Activated CD8-positive, alpha-beta memory T cell treated with anti-CD3 and anti-CD28 coated beads, Interleukin-2, amount 10 ng/mL, durations not matched to agents 7 days and 5 days (primary cell): ENCODE results near the gene SNX30. TPM values are rescaled to one million over a fixed set of nuclear protein-coding genes. Genes with fewer than 3 reads are reported as not detected.

Experiments used
- ATAC-seq: fragments of 150-1000 bp; cut with Tn5 transposase; one replicate; pipeline ENCODE4 v1.10.0; 2021; ENCODE audit warnings: moderate library complexity
- CTCF ChIA-PET: fragments of 350-600 bp; sonication (Branson Sonifier 250); formaldehyde crosslinking; loops from one replicate; lab custom pipeline; 2021; ENCODE audit warnings: antibody characterized with exemption; lab: Charles Lee
- DNase-seq: peaks from one replicate; pipeline ENCODE4 v3.0.0-alpha.2; 2020
- H3K27ac Mint-ChIP-seq: one replicate; pipeline ENCODE4 v1.8.0; 2021; ENCODE audit warnings: mild to moderate bottlenecking, mixed read lengths
- H3K27me3 Mint-ChIP-seq: one replicate; pipeline ENCODE4 v1.8.0; 2021; ENCODE audit warnings: mixed read lengths
- H3K36me3 Mint-ChIP-seq: one replicate; pipeline ENCODE4 v1.8.0; 2021; ENCODE audit warnings: mild to moderate bottlenecking, mixed read lengths
- H3K4me1 Mint-ChIP-seq: one replicate; pipeline ENCODE4 v1.8.0; 2021; ENCODE audit warnings: mixed read lengths
- H3K4me3 Mint-ChIP-seq: one replicate; pipeline ENCODE4 v1.8.0; 2021; ENCODE audit warnings: mild to moderate bottlenecking, moderate library complexity, mixed read lengths
- H3K9me3 Mint-ChIP-seq: one replicate; pipeline ENCODE4 v1.8.0; 2022; ENCODE audit warnings: low read depth, mixed read lengths
- total RNA-seq, 2 experiments: library from RNA; stranded (reverse); gene quantifications; one replicate each; pipeline ENCODE4 v1.2.3, GENCODE V29; 2021

SNX30 gene
- total RNA-seq, 2 experiments from 2014 or later: 2.3 to 3.6 TPM

- Mint-ChIP-seq H3K4me3 (no peak overlapping the region), H3K9me3 (no peaks in the 10 kb centered on the region), H3K4me1 (no peaks in the 10 kb centered on the region), H3K36me3 (no peaks in the 10 kb centered on the region), H3K27ac (no peak overlapping the region), H3K27me3 (no peaks in the 10 kb centered on the region)
- no peak for DNase-seq
- CTCF ChIA-PET: no interaction called here
- ATAC-seq: no peak
Observed at GRCh38 chr9:112726428-112726827, 24.1 kb upstream of the SNX30 start.

GRCh38 chr9:112728401-112728800, 22.2 kb upstream of the SNX30 start:
- no peak for DNase-seq
- no peaks in the 10 kb centered on the region for H3K4me1 Mint-ChIP-seq
- no peaks in the 10 kb centered on the region for H3K36me3 Mint-ChIP-seq
- H3K9me3 Mint-ChIP-seq: no peaks in the 10 kb centered on the region
- no peak overlapping the region for H3K4me3 Mint-ChIP-seq
- CTCF ChIA-PET: interaction anchor here (2.8 kb wide), 1 partner anchor 65 kb away, joined by 7 read pairs; no protein-coding TSS in a partner anchor
- ATAC-seq: no peak
- no peaks in the 10 kb centered on the region for H3K27me3 Mint-ChIP-seq
- H3K27ac Mint-ChIP-seq: no peak overlapping the region

- no peak for DNase-seq
- Mint-ChIP-seq H3K27ac (no peak overlapping the region), H3K27me3 (no peaks in the 10 kb centered on the region), H3K4me3 (no peak overlapping the region), H3K36me3 (no peaks in the 10 kb centered on the region), H3K9me3 (no peaks in the 10 kb centered on the region), H3K4me1 (peaks cover 1% of the 10 kb centered on the region)
- no peak for ATAC-seq
- CTCF ChIA-PET: interaction anchor here (1.2 kb wide), 2 partner anchors 13 to 15 kb away, joined by 3 read pairs; partner anchors contain the start of gene INIP
Observed at GRCh38 chr9:112731971-112732370, 18.6 kb upstream of the SNX30 start.

GRCh38 chr9:112734892-112735291, 15.7 kb upstream of the SNX30 start:
- no peaks in the 10 kb centered on the region for H3K9me3 Mint-ChIP-seq
- DNase-seq: no peak
- CTCF ChIA-PET: interaction anchor here (0.6 kb wide), 1 partner anchor 461 kb away, joined by 4 read pairs; no protein-coding TSS in a partner anchor
- no peak for ATAC-seq
- H3K27ac Mint-ChIP-seq: no peak overlapping the region
- no peak overlapping the region for H3K4me3 Mint-ChIP-seq
- no peaks in the 10 kb centered on the region for H3K36me3 Mint-ChIP-seq
- H3K27me3 Mint-ChIP-seq: no peaks in the 10 kb centered on the region
- H3K4me1 Mint-ChIP-seq: peaks cover 1% of the 10 kb centered on the region

GRCh38 chr9:112743216-112743836, 7.2 kb upstream of the SNX30 start:
- Mint-ChIP-seq H3K27ac (no peak overlapping the region), H3K4me3 (no peak overlapping the region), H3K27me3 (no peaks in the 10 kb centered on the region), H3K9me3 (no peaks in the 10 kb centered on the region), H3K4me1 (peaks cover 4% of the 10 kb centered on the region), H3K36me3 (peaks cover 1% of the 10 kb centered on the region)
- ATAC-seq (no peak), DNase-seq (no peak)
- CTCF ChIA-PET: no interaction called here

GRCh38 chr9:112744177-112744576, 6.4 kb upstream of the SNX30 start:
- Mint-ChIP-seq H3K9me3 (no peaks in the 10 kb centered on the region), H3K4me3 (no peak overlapping the region), H3K36me3 (peaks cover 1% of the 10 kb centered on the region), H3K27ac (no peak overlapping the region), H3K27me3 (peaks cover under 1% of the 10 kb centered on the region), H3K4me1 (peaks cover 6% of the 10 kb centered on the region)
- ATAC-seq (no peak), DNase-seq (no peak)
- CTCF ChIA-PET: no interaction called here

GRCh38 chr9:112747094-112747493, 3.5 kb upstream of the SNX30 start:
- Mint-ChIP-seq H3K27ac (no peak overlapping the region), H3K9me3 (no peaks in the 10 kb centered on the region), H3K4me3 (no peak overlapping the region), H3K27me3 (peaks cover 13% of the 10 kb centered on the region), H3K36me3 (peaks cover 3% of the 10 kb centered on the region), H3K4me1 (peaks cover 26% of the 10 kb centered on the region)
- CTCF ChIA-PET: interaction anchor here (0.6 kb wide), 1 partner anchor 16 kb away, joined by 3 read pairs; no protein-coding TSS in a partner anchor
- ATAC-seq: no peak
- no peak for DNase-seq

GRCh38 chr9:112750764-112751055, 150 bp downstream of the SNX30 start:
- H3K9me3 Mint-ChIP-seq: no peaks in the 10 kb centered on the region
- no peak overlapping the region for H3K27ac Mint-ChIP-seq
- H3K36me3 Mint-ChIP-seq: peaks cover 5% of the 10 kb centered on the region
- ATAC-seq: no peak
- no peak overlapping the region for H3K4me3 Mint-ChIP-seq
- H3K27me3 Mint-ChIP-seq: peaks cover 23% of the 10 kb centered on the region
- CTCF ChIA-PET: interaction anchor here (1.5 to 4.5 kb wide), 3 partner anchors 32 to 69 kb away, joined by 4 to 29 read pairs (median 14); partner anchors contain the start of gene INIP
- DNase-seq: peak; percentile 43
- peaks cover 59% of the 10 kb centered on the region for H3K4me1 Mint-ChIP-seq

- Mint-ChIP-seq H3K36me3 (peaks cover 6% of the 10 kb centered on the region), H3K27me3 (peaks cover 27% of the 10 kb centered on the region), H3K4me1 (peaks cover 63% of the 10 kb centered on the region), H3K4me3 (peak overlapping the region; percentile 69), H3K9me3 (no peaks in the 10 kb centered on the region), H3K27ac (no peak overlapping the region)
- peak; percentile 14 for ATAC-seq
- peak; percentile 73 for DNase-seq
- CTCF ChIA-PET: interaction anchor here (1.5 to 4.5 kb wide), 3 partner anchors 33 to 68 kb away, joined by 4 to 29 read pairs (median 14); partner anchors contain the start of gene INIP
Observed at GRCh38 chr9:112751056-112751795, 666 bp downstream of the SNX30 start.

GRCh38 chr9:112752334-112753125, 2.0 kb downstream of the SNX30 start:
- Mint-ChIP-seq H3K9me3 (no peaks in the 10 kb centered on the region), H3K27ac (no peak overlapping the region), H3K4me3 (peak overlapping the region; percentile 69), H3K4me1 (peaks cover 64% of the 10 kb centered on the region), H3K36me3 (peaks cover 9% of the 10 kb centered on the region), H3K27me3 (peaks cover 27% of the 10 kb centered on the region)
- DNase-seq: no peak
- no peak for ATAC-seq
- CTCF ChIA-PET: interaction anchor here (1.3 to 3.8 kb wide), 2 partner anchors 35 to 40 kb away, joined by 7 to 14 read pairs; partner anchors contain the start of gene INIP

GRCh38 chr9:112753725-112754124, 3.2 kb downstream of the SNX30 start:
- H3K36me3 Mint-ChIP-seq: peaks cover 11% of the 10 kb centered on the region
- no peak overlapping the region for H3K4me3 Mint-ChIP-seq
- ATAC-seq (no peak), DNase-seq (no peak)
- peak overlapping the region; percentile 10 for H3K27ac Mint-ChIP-seq
- CTCF ChIA-PET: interaction anchor here (0.7 to 1.3 kb wide), 2 partner anchors 39 to 171 kb away, joined by 3 read pairs; no protein-coding TSS in a partner anchor
- peaks cover 60% of the 10 kb centered on the region for H3K4me1 Mint-ChIP-seq
- H3K9me3 Mint-ChIP-seq: no peaks in the 10 kb centered on the region
- peaks cover 34% of the 10 kb centered on the region for H3K27me3 Mint-ChIP-seq

- H3K9me3 Mint-ChIP-seq: peaks cover 3% of the 10 kb centered on the region
- peaks cover 16% of the 10 kb centered on the region for H3K36me3 Mint-ChIP-seq
- H3K4me1 Mint-ChIP-seq: peaks cover 58% of the 10 kb centered on the region
- peaks cover 30% of the 10 kb centered on the region for H3K27me3 Mint-ChIP-seq
- peak; percentile 57 for ATAC-seq
- H3K4me3 Mint-ChIP-seq: peak overlapping the region; percentile 9
- DNase-seq: peak; percentile 83
- CTCF ChIA-PET: interaction anchor here (1.3 kb wide), 1 partner anchor 39 kb away, joined by 3 read pairs; no protein-coding TSS in a partner anchor
- peak overlapping the region; percentile 47 for H3K27ac Mint-ChIP-seq
Observed at GRCh38 chr9:112754578-112754977, 4.0 kb downstream of the SNX30 start.

- Mint-ChIP-seq H3K27me3 (peaks cover 31% of the 10 kb centered on the region), H3K4me3 (peak overlapping the region; percentile 9), H3K4me1 (peaks cover 53% of the 10 kb centered on the region), H3K27ac (peak overlapping the region; percentile 47), H3K36me3 (peaks cover 16% of the 10 kb centered on the region), H3K9me3 (peaks cover 3% of the 10 kb centered on the region)
- DNase-seq (no peak), ATAC-seq (no peak)
- CTCF ChIA-PET: interaction anchor here (1.3 kb wide), 1 partner anchor 38 kb away, joined by 3 read pairs; no protein-coding TSS in a partner anchor
Observed at GRCh38 chr9:112755016-112755427, 4.5 kb downstream of the SNX30 start.
